Ovary (tissue), 9 donors: Measurements from ENCODE around the gene SRD5A3. TPM values are rescaled to one million over a fixed set of nuclear protein-coding genes. Genes with fewer than 3 reads are reported as not detected.
"Not testable (repeated sequence)": the region's sequence is repeated elsewhere in the genome, so short reads cannot be mapped to it uniquely, and the experiment has no call there.

ENCODE experiments used
- DNase-seq, 5 donors: peaks; one replicate each; pipeline ENCODE4 v3.0.0-alpha.2; 2019 to 2020
- H3K27ac ChIP-seq, 2 donors: fragments of 200-600 bp; one replicate each; pipeline versions ENCODE4 v1.5.1 to v1.8.0; 2019 to 2022
- H3K27me3 ChIP-seq: fragments of 200-600 bp; one replicate; pipeline ENCODE4 v1.8.0; 2022
- H3K36me3 ChIP-seq: fragments of 200-600 bp; sonication (generic); one replicate; pipeline ENCODE4 v1.5.1; 2019
- H3K4me1 ChIP-seq: one replicate; pipeline ENCODE4 v1.8.1; 2013; ENCODE audit warnings: mild to moderate bottlenecking, moderate library complexity; ENCODE audit not compliant: insufficient read depth
- H3K4me3 ChIP-seq: fragments of 200-600 bp; sonication (generic); one replicate; pipeline ENCODE4 v1.5.1; 2017
- H3K9me3 ChIP-seq, 2 donors: fragments of 200-600 bp in 1 of 2; sonication (generic) in 1 of 2; one replicate each; pipeline versions ENCODE4 v1.5.1 to v1.8.1; 2013 to 2019; ENCODE audit warnings: mild to moderate bottlenecking in 1 of 2, moderate library complexity in 1 of 2
- CTCF ChIP-seq, 3 donors: fragments of 450-650 bp in 2 of 3; fragments of 200-600 bp in 1 of 3; IDR thresholded peaks; one replicate each; pipeline versions ENCODE4 v1.5.1 to v1.8.0; 2016 to 2022; ENCODE audit warnings: antibody characterized with exemption in 3 of 3, mild to moderate bottlenecking in 1 of 3
- EP300 ChIP-seq: sonication (generic); formaldehyde crosslinking; IDR thresholded peaks from one replicate; pipeline ENCODE4 v1.6.1; 2017; ENCODE audit warnings: antibody characterized with exemption
- POLR2A ChIP-seq: fragments of 450-650 bp; IDR thresholded peaks from one replicate; pipeline ENCODE4 v1.6.1; 2017; ENCODE audit warnings: antibody characterized with exemption, mild to moderate bottlenecking, moderate library complexity
- WGBS, 3 donors: extraction: QIAGEN DNeasy Blood & Tissue Kit in 1 of 3; methylation state at CpG; one replicate each; pipeline versions ENCODE4 v1.1.5 to v1.1.7; 2013 to 2017; 5-methylcytosine and 5-hydroxymethylcytosine counted together
- intact Hi-C, 4 donors: fragments of 100-400 bp; cut with DNase I; formaldehyde crosslinking; loops; one replicate each; pipeline versions ENCODE4 v1.11.0 to v1.15.1; 2022 to 2023
- polyA plus RNA-seq, 2 donors: library from polyadenylated mRNA; stranded (reverse); fragments of 200-250 nt in 1 of 2; fragments of 350-450 nt in 1 of 2; fragmentation: Illumina TruSeq in 1 of 2; extraction: RNeasy Lipid Tissue Mini Kit (QIAGEN cat#74804) in 1 of 2; gene quantifications; one replicate each; pipeline ENCODE4 v1.2.3, GENCODE V29; 2013 to 2014
- total RNA-seq, 7 donors: library from RNA; depleted of rRNA in 2 of 7; stranded (reverse); fragments of >200 nt in 2 of 7; fragmentation: NEBNext Ultra II Directional in 3 of 7; extraction: Animal tissue kit (Norgen Biotek cat#: 25700) in 3 of 7; gene quantifications; one replicate each; pipeline versions ENCODE4 v1.1.0 to v1.2.4, GENCODE V29; 2016 to 2023
- donor health status: DM: no; HTN: no; CAD: no; lungs with moderate emphysema.
- donor health status: DM: no; HTN: no; CAD: no.
- donor health status: Bipolar disorder and iron deficiency.
- donor health status: DM: yes; HTN: yes; CAD: no.
- donor health status: DM: no; HTN: no; CAD: no.
- donor health status: DM: yes; HTN: yes; CAD: no.

SRD5A3 gene
- total and polyA plus RNA-seq, 9 donors, result 1.2 to 12.3 (median 2.9) TPM

DNA sequence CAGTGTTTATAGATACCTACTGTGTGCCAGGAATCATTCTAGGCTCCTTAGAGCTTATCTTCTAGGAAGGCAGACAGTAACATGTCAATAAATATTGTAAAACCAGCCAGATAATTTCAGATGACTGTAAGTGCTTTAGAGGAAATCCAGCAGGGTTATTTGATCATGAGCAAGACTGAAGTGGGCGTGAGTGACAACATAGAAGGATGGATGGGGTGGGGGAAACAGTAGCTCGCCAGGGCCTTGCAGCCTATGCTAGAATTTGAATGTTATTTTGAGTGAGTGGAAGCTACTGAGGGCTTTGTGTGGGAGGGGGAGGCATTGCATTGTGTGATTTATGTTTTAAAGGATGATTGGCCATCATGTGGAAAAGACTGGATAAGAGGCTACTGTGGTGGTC lies 6.7 kb downstream of the SRD5A3 start:
- WGBS, 3 donors, result 96 to 100% (median 98%) methylated on average over 2 of the region's 2 CpGs
- no peak for TF ChIP-seq EP300
- no peak for TF ChIP-seq CTCF (IDR thresholded peaks at IDR 0.05)
- no peak for TF ChIP-seq POLR2A
- Histone ChIP-seq H3K4me1 (peaks cover 2% of the 10 kb centered on the region), H3K27me3 (no peaks in the 10 kb centered on the region), H3K9me3 (no peaks in the 10 kb centered on the region), H3K4me3 (no peak overlapping the region), H3K27ac (no peak overlapping the region), H3K36me3 (no peaks in the 10 kb centered on the region)
- intact Hi-C loops, result no loop called here
- no peak for DNase-seq

DNA sequence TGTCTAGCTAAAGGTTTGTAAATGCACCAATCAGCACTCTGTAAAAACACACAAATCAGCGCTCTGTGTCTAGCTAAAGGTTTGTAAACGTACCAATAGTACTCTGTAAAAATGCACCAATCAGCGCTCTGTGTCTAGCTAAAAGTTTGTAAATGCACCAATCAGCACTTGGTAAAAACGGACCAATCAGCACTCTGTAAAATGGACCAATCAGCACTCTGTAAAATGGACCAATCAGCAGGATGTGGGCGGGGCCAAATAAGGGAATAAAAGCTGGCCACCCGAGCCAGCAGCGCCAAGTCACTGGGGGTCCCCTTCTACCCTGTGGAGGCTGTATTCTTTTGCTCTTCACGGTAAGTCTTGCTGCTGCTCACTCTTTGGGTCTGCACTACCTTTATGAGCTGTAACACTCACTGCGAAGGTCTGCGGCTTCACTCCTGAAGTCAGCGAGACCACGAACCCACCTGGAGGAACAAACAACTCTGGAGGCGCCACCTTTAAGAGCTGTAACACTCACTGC lies 7.2 kb downstream of the SRD5A3 start:
- DNase-seq, H3K4me1 ChIP-seq, H3K4me3 ChIP-seq, intact Hi-C loops, H3K27ac ChIP-seq, H3K36me3 ChIP-seq, H3K9me3 ChIP-seq, H3K27me3 ChIP-seq: not testable (repeated sequence)
- WGBS, 3 donors, result 94 to 97% (median 95%) methylated on average over 13 of the region's 13 CpGs

- DNase-seq, result no peak
- Histone ChIP-seq H3K36me3 (no peaks in the 10 kb centered on the region), H3K4me3 (no peak overlapping the region), H3K27me3 (no peaks in the 10 kb centered on the region), H3K9me3 (no peaks in the 10 kb centered on the region), H3K4me1 (peaks cover 6% of the 10 kb centered on the region), H3K27ac (no peak overlapping the region)
- 86 to 99% (median 93%) methylated on average over 8 of the region's 8 CpGs for WGBS, 3 donors
- no peak for TF ChIP-seq POLR2A
- no peak for TF ChIP-seq CTCF (IDR thresholded peaks at IDR 0.05)
- TF ChIP-seq EP300, result no peak
- intact Hi-C loops, result no loop called here
Measured at GRCh38 chr4:55354648-55355047, 8.6 kb downstream of the SRD5A3 start.

DNA sequence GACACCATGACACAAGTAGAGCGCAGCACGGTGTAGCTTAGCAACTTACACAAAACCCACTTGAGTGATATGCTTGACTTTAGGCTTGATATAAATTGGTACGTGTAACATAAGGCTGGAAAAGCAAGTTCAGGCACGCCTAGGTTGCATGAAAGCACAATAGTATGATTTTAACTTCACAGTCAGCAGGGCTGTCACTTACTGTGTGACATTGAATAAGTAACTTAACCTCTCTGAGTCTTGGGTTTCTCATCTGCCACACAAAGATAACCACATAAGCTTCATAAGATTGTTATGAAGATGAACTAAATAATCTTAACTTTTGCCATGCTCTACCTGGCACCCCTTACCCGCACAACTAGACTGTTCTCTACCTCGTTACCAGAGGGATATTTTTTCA lies 9.5 kb downstream of the SRD5A3 start:
- TF ChIP-seq CTCF (IDR thresholded peaks at IDR 0.05) (no peak), POLR2A (no peak), EP300 (no peak)
- Histone ChIP-seq H3K36me3 (no peaks in the 10 kb centered on the region), H3K27me3 (no peaks in the 10 kb centered on the region), H3K27ac (no peak overlapping the region), H3K4me3 (no peak overlapping the region), H3K9me3 (no peaks in the 10 kb centered on the region), H3K4me1 (peaks cover 6% of the 10 kb centered on the region)
- intact Hi-C loops, result no loop called here
- no peak for DNase-seq
- WGBS, 3 donors, result 78 to 81% (median 80%) methylated on average over 6 of the region's 6 CpGs

GRCh38 chr4:55356991-55357461 lies 11.0 kb downstream of the SRD5A3 start:
- TF ChIP-seq EP300, result no peak
- no peak for TF ChIP-seq CTCF (IDR thresholded peaks at IDR 0.05)
- TF ChIP-seq POLR2A, result no peak
- H3K9me3 ChIP-seq, result no peaks in the 10 kb centered on the region
- intact Hi-C loops, result no loop called here
- peaks cover 6% of the 10 kb centered on the region for H3K4me1 ChIP-seq
- DNase-seq, result no peak
- WGBS, 3 donors, result 75 to 82% (median 77%) methylated on average over 5 of the region's 5 CpGs
- H3K36me3 ChIP-seq, result no peaks in the 10 kb centered on the region
- no peaks in the 10 kb centered on the region for H3K27me3 ChIP-seq
- no peak overlapping the region for H3K4me3 ChIP-seq
- H3K27ac ChIP-seq, result no peak overlapping the region
